GM12872 (cell line): ENCODE measurements around the gene BARX1.

Experiments used
- CTCF ChIP-seq: IDR thresholded peaks from 3 replicates; pipeline ENCODE4 v1.5.1; 2011; ENCODE audit warnings: low read depth, mild to moderate bottlenecking, low read length, moderate library complexity; ENCODE audit not compliant: insufficient read depth

BARX1 gene

DNA sequence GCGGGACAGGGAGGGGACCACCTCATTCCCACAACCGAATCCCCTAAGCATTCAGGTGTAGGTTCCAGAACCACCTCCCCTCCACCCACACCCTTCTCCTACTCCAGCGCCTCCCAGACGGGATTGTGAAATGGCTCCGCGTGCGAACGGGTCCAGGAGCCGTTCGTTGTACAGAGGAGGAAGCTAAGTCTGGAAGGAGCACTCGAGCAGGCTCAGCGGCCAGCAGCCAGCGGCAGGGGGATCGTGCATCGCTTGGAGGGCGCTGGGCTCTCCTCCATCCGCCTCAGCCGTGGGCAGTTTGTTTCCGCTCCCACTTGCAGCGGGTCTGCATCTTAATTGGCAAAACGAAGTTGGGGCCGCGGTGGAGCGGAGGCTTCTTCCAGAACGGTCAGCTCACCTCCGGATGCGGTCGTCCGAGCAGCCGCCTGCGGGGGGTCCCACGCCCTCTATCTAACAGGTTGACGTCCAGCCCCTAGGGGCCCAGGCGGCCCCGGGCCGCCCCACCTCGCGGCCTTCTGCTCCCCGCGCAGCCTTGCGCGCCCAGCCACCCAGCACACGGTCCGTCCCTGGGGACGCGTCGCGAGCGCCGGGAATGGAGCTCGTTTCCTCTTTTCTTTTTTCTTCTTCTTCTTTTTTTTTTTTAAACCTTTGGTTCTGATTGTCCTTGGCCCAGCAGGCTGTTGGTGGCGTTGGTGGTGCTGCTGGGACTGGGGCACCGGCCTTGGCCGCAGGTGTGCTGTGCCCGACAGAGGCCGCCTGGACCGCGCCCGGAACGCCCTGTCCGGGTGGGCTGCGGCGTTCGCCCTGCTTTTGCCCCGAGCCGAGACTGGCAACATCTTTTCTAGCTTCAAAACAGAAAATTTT, 3.9 kb upstream of the BARX1 start:
- TF ChIP-seq CTCF: no peak

GRCh38 chr9:93958121-93958818, 3.1 kb upstream of the BARX1 start:
- TF ChIP-seq CTCF: no peak

- TF ChIP-seq CTCF: no peak
Observed at GRCh38 chr9:93955981-93956784, 1.0 kb upstream of the BARX1 start.

DNA sequence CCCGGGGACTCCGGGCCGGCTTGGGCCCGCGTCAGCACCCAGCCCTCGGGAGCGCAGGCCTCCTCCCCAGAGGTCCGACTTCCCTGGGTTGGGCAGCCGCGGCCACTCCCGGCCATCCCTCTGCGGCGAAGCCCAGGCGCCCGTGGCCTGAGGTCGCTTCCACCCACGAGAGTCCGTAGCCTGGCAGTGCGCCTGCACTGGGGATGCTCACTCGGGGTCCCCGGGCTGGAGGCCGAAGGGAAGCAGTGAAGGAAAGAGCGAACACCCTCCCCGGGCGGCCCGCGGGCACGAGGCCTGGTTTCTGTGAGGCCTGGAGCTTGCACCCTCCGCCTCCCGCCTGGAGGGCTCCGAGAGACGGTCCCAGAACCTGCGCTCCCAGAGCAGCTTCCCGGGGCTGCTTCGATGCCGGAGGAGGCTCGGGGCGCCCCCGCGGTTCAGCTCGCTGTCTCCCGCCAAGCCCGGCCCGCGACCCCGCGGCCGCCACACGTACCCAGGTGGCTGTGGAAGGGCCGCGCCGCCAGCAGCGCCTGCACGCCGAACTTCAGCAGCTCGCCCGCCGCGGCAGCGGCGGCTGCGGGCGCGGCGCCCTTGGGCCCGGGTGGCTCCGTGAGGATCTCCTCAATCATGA, 607 bp downstream of the BARX1 start:
- TF ChIP-seq CTCF: no peak

DNA sequence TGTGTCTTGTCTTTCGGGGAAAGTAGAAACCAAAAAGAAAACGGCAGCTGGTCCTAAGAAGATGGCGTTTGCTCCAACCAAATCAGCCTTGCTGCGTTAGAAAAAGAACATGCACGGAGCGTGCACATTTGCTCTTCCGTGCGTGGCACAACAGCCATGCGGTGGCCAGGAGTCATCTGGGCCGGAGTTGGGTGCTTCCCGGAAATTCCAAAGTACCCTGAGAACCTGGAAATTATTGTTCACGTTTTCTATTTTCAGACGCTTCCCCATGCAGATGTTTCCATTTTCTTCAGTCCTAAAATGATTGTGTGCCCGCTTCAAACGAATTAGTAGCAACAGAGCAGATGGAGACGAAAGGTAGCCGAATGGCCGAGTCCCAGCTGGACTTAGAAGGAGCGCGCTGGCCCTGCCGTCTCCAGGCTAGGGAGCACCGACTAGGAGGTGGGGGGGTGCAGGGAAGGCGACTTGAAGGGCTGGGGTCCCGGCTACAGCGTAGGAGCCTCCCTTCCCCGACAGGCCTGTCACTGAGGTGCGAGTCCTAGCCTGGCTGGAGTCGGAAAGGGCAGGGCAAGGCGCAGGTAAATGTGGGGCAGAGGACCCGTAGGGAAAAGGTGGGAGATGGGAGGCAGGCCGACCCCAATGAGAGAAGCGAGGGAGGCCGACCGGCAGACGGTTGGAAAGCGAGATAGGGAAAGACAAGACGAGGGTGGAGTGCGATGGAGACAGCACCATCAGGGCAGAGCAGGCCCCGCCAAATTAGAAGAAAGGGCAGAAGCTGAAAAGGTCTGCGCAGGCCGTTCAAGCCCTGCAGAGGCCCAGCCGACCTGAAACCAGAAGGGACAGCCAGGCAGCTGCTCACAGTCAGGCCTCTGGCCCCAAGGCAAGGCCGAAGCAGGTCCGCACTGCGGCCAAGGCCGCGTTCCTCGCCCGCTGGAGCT, 1.4 kb downstream of the BARX1 start:
- no peak for TF ChIP-seq CTCF

GRCh38 chr9:93952784-93953495, 2.2 kb downstream of the BARX1 start:
- TF ChIP-seq CTCF: no peak
